Naive B cell (primary cell): ENCODE measurements around the gene RET. TPM values are rescaled to one million over a fixed set of nuclear protein-coding genes. Genes with fewer than 3 reads are reported as not detected.
A peak's percentile ranks its signal among the peaks of the same experiment; 100 is the strongest.
"Not testable (repeated sequence)": the region's sequence is repeated elsewhere in the genome, so short reads cannot be mapped to it uniquely, and the experiment has no call there.

Source experiments
- ATAC-seq, 2 donors: fragments of 150-1000 bp; cut with Tn5 transposase; 2 replicates each; pipeline ENCODE4 v1.10.0; 2021; ENCODE audit warnings: low read depth in 2 of 2, mild to moderate bottlenecking in 2 of 2, moderate library complexity in 2 of 2
- DNase-seq: peaks from one replicate; pipeline ENCODE4 v3.0.0; 2022
- H3K27ac Mint-ChIP-seq, 6 donors: one replicate each; pipeline ENCODE4 v1.8.0; 2020 to 2022; ENCODE audit warnings: mild to moderate bottlenecking in 6 of 6, mixed read lengths in 6 of 6, moderate library complexity in 5 of 6, inconsistent platforms in 2 of 6
- H3K27me3 Mint-ChIP-seq, 3 donors: one replicate each; pipeline ENCODE4 v1.8.0; 2021 to 2022; ENCODE audit warnings: mixed read lengths in 3 of 3, mild to moderate bottlenecking in 1 of 3
- H3K36me3 Mint-ChIP-seq, 2 donors: one replicate each; pipeline ENCODE4 v1.8.0; 2020 to 2022; ENCODE audit warnings: mixed read lengths in 2 of 2, inconsistent platforms in 1 of 2, mild to moderate bottlenecking in 1 of 2
- H3K4me1 Mint-ChIP-seq, 3 donors: one replicate each; pipeline ENCODE4 v1.8.0; 2020 to 2022; ENCODE audit warnings: mixed read lengths in 3 of 3, inconsistent platforms in 1 of 3, mild to moderate bottlenecking in 1 of 3, moderate library complexity in 1 of 3
- H3K4me3 Mint-ChIP-seq, 8 donors: one replicate each; pipeline ENCODE4 v1.8.0; 2020 to 2022; ENCODE audit warnings: mild to moderate bottlenecking in 8 of 8, mixed read lengths in 8 of 8, moderate library complexity in 8 of 8, inconsistent platforms in 2 of 8
- H3K9me3 Mint-ChIP-seq, 7 donors: one replicate each; pipeline ENCODE4 v1.8.0; 2020 to 2022; ENCODE audit warnings: mixed read lengths in 7 of 7, mild to moderate bottlenecking in 5 of 7, inconsistent platforms in 2 of 7, moderate library complexity in 1 of 7
- polyA plus RNA-seq, 6 donors: library from polyadenylated mRNA; unstranded; fragments of 300-500 nt; fragmentation: Illumina TruSeq; gene quantifications; one replicate each; pipeline ENCODE4 v1.2.3, GENCODE V29; 2021; ENCODE audit warnings: low read depth in 6 of 6

Gene RET
- polyA plus RNA-seq, 6 donors from 2014 or later, result not detected

GRCh38 chr10:43079856-43080255 lies 3.0 kb downstream of the RET start:
- no peaks in the 10 kb centered on the region for H3K9me3 Mint-ChIP-seq
- ATAC-seq, result no peak

GRCh38 chr10:43082087-43082486 lies 5.2 kb downstream of the RET start:
- H3K9me3 Mint-ChIP-seq, result no peaks in the 10 kb centered on the region
- DNase-seq (no peak), ATAC-seq (no peak)
- peaks cover 0 to 18% (median 12%) of the 10 kb centered on the region in 3 donors for H3K4me1 Mint-ChIP-seq
- peaks cover 16 to 51% (median 41%) of the 10 kb centered on the region in 3 donors for H3K27me3 Mint-ChIP-seq
- no peak overlapping the region for H3K27ac Mint-ChIP-seq
- no peak overlapping the region for H3K4me3 Mint-ChIP-seq
- no peaks in the 10 kb centered on the region for H3K36me3 Mint-ChIP-seq

More at GRCh38 chr10:43079856-43080255, 3.0 kb downstream of the RET start:
- H3K4me1 Mint-ChIP-seq, result peaks cover 8 to 25% (median 18%) of the 10 kb centered on the region in 3 donors
- no peak overlapping the region for H3K4me3 Mint-ChIP-seq
- DNase-seq, result no peak
- H3K27ac Mint-ChIP-seq, result no peak overlapping the region
- H3K27me3 Mint-ChIP-seq, result peaks cover 27 to 67% (median 47%) of the 10 kb centered on the region in 3 donors
- H3K36me3 Mint-ChIP-seq, result no peaks in the 10 kb centered on the region

GRCh38 chr10:43082746-43083145 lies 5.9 kb downstream of the RET start:
- no peak overlapping the region for H3K4me3 Mint-ChIP-seq
- peaks cover 16 to 48% (median 45%) of the 10 kb centered on the region in 3 donors for H3K27me3 Mint-ChIP-seq
- no peak for ATAC-seq
- H3K27ac Mint-ChIP-seq, result no peak overlapping the region
- H3K36me3 Mint-ChIP-seq, result no peaks in the 10 kb centered on the region
- no peak for DNase-seq
- H3K9me3 Mint-ChIP-seq, result peaks cover 0 to 2% (median 0%) of the 10 kb centered on the region in 7 donors
- peaks cover 0 to 18% (median 11%) of the 10 kb centered on the region in 3 donors for H3K4me1 Mint-ChIP-seq

GRCh38 chr10:43083764-43084163 lies 6.9 kb downstream of the RET start:
- Mint-ChIP-seq H3K36me3 (no peaks in the 10 kb centered on the region), H3K9me3 (peaks cover 0 to 5% (median 0%) of the 10 kb centered on the region in 7 donors), H3K27ac (no peak overlapping the region), H3K4me1 (peaks cover 0 to 11% (median 7%) of the 10 kb centered on the region in 3 donors), H3K4me3 (no peak overlapping the region), H3K27me3 (peaks cover 13 to 50% (median 39%) of the 10 kb centered on the region in 3 donors)
- DNase-seq (no peak), ATAC-seq (peak; percentile 40 to 47)

- peak overlapping the region in 1 of 6 donors; percentile 79 for H3K27ac Mint-ChIP-seq
- DNase-seq (no peak), ATAC-seq (no peak)
- H3K36me3 Mint-ChIP-seq, result no peaks in the 10 kb centered on the region
- peaks cover 0 to 5% (median 0%) of the 10 kb centered on the region in 7 donors for H3K9me3 Mint-ChIP-seq
- H3K27me3 Mint-ChIP-seq, result peaks cover 6 to 39% (median 28%) of the 10 kb centered on the region in 3 donors
- H3K4me1 Mint-ChIP-seq, result peaks cover 0 to 11% (median 7%) of the 10 kb centered on the region in 3 donors
- H3K4me3 Mint-ChIP-seq, result no peak overlapping the region
Observed at GRCh38 chr10:43084812-43085211, 7.9 kb downstream of the RET start.

- H3K36me3 Mint-ChIP-seq, result no peaks in the 10 kb centered on the region
- H3K4me3 Mint-ChIP-seq, result peak overlapping the region in 1 of 8 donors; percentile 69
- peaks cover 0 to 11% (median 7%) of the 10 kb centered on the region in 3 donors for H3K4me1 Mint-ChIP-seq
- no peak for DNase-seq
- peaks cover 6 to 23% (median 12%) of the 10 kb centered on the region in 3 donors for H3K27me3 Mint-ChIP-seq
- peaks cover 0 to 5% (median 0%) of the 10 kb centered on the region in 7 donors for H3K9me3 Mint-ChIP-seq
- no peak overlapping the region for H3K27ac Mint-ChIP-seq
- no peak for ATAC-seq
Observed at GRCh38 chr10:43086321-43086942, 9.6 kb downstream of the RET start.

- peaks cover 0 to 5% (median 0%) of the 10 kb centered on the region in 7 donors for H3K9me3 Mint-ChIP-seq
- H3K4me3 Mint-ChIP-seq, result no peak overlapping the region
- DNase-seq (no peak), ATAC-seq (no peak)
- H3K27me3 Mint-ChIP-seq, result peaks cover under 1 to 38% (median 14%) of the 10 kb centered on the region in 3 donors
- H3K27ac Mint-ChIP-seq, result peak overlapping the region in 1 of 6 donors; percentile 69
- peaks cover under 1 to 9% (median 5%) of the 10 kb centered on the region in 3 donors for H3K4me1 Mint-ChIP-seq
- no peaks in the 10 kb centered on the region for H3K36me3 Mint-ChIP-seq
Observed at GRCh38 chr10:43089519-43089918, 12.7 kb downstream of the RET start.

GRCh38 chr10:43090188-43090587 lies 13.3 kb downstream of the RET start:
- DNase-seq (no peak), ATAC-seq (no peak)
- Mint-ChIP-seq H3K27ac (no peak overlapping the region), H3K27me3 (peaks cover 5 to 36% (median 19%) of the 10 kb centered on the region in 3 donors), H3K4me1 (peaks cover 0 to 9% (median 5%) of the 10 kb centered on the region in 3 donors), H3K36me3 (no peaks in the 10 kb centered on the region), H3K9me3 (peaks cover 0 to 5% (median 0%) of the 10 kb centered on the region in 7 donors), H3K4me3 (no peak overlapping the region)

GRCh38 chr10:43090664-43091063 lies 13.8 kb downstream of the RET start:
- DNase-seq (no peak), ATAC-seq (no peak)
- Mint-ChIP-seq H3K27me3 (peaks cover 5 to 32% (median 19%) of the 10 kb centered on the region in 3 donors), H3K4me1 (peaks cover 0 to 9% (median 5%) of the 10 kb centered on the region in 3 donors), H3K4me3 (no peak overlapping the region), H3K36me3 (no peaks in the 10 kb centered on the region), H3K9me3 (peaks cover 0 to 5% (median 0%) of the 10 kb centered on the region in 7 donors), H3K27ac (no peak overlapping the region)

- H3K4me3 Mint-ChIP-seq, result no peak overlapping the region
- DNase-seq (no peak), ATAC-seq (no peak)
- H3K27ac Mint-ChIP-seq, result peak overlapping the region in 2 of 6 donors; percentile 39 to 86
- peaks cover 5 to 32% (median 19%) of the 10 kb centered on the region in 3 donors for H3K27me3 Mint-ChIP-seq
- peaks cover 0 to 5% (median 0%) of the 10 kb centered on the region in 7 donors for H3K9me3 Mint-ChIP-seq
- peaks cover 0 to 9% (median 5%) of the 10 kb centered on the region in 3 donors for H3K4me1 Mint-ChIP-seq
- no peaks in the 10 kb centered on the region for H3K36me3 Mint-ChIP-seq
Observed at GRCh38 chr10:43091846-43092245, 15.0 kb downstream of the RET start.

GRCh38 chr10:43093423-43094076 lies 16.7 kb downstream of the RET start:
- H3K4me3 Mint-ChIP-seq, result no peak overlapping the region
- no peak for ATAC-seq
- peaks cover 0 to 1% (median 0%) of the 10 kb centered on the region in 7 donors for H3K9me3 Mint-ChIP-seq
- H3K4me1 Mint-ChIP-seq, result peaks cover 0 to 9% (median 5%) of the 10 kb centered on the region in 3 donors
- H3K27ac Mint-ChIP-seq, result no peak overlapping the region
- no peaks in the 10 kb centered on the region for H3K36me3 Mint-ChIP-seq
- H3K27me3 Mint-ChIP-seq, result peaks cover 5 to 20% (median 19%) of the 10 kb centered on the region in 3 donors
- no peak for DNase-seq

GRCh38 chr10:43094085-43094484 lies 17.2 kb downstream of the RET start:
- H3K4me3 Mint-ChIP-seq, result no peak overlapping the region
- peaks cover 0 to 9% (median 5%) of the 10 kb centered on the region in 3 donors for H3K4me1 Mint-ChIP-seq
- no peaks in the 10 kb centered on the region for H3K36me3 Mint-ChIP-seq
- peak overlapping the region in 1 of 6 donors; percentile 56 for H3K27ac Mint-ChIP-seq
- ATAC-seq (no peak), DNase-seq (no peak)
- peaks cover 5 to 19% (median 18%) of the 10 kb centered on the region in 3 donors for H3K27me3 Mint-ChIP-seq
- no peaks in the 10 kb centered on the region for H3K9me3 Mint-ChIP-seq

GRCh38 chr10:43099339-43099738 lies 22.5 kb downstream of the RET start:
- H3K9me3 Mint-ChIP-seq, DNase-seq, ATAC-seq, H3K4me1 Mint-ChIP-seq, H3K27ac Mint-ChIP-seq, H3K4me3 Mint-ChIP-seq, H3K36me3 Mint-ChIP-seq: not testable (repeated sequence)
- peaks cover 20 to 37% (median 32%) of the 10 kb centered on the region in 3 donors for H3K27me3 Mint-ChIP-seq
